Ovary (tissue), 3 donors: ENCODE data around the gene MTSS2.

ENCODE experiments used
- CTCF ChIP-seq, 3 donors: fragments of 450-650 bp in 2 of 3; fragments of 200-600 bp in 1 of 3; IDR thresholded peaks; one replicate each; pipeline versions ENCODE4 v1.5.1 to v1.8.0; 2016 to 2022; ENCODE audit warnings: antibody characterized with exemption in 3 of 3, mild to moderate bottlenecking in 1 of 3
- EP300 ChIP-seq: sonication (generic); formaldehyde crosslinking; IDR thresholded peaks from one replicate; pipeline ENCODE4 v1.6.1; 2017; ENCODE audit warnings: antibody characterized with exemption
- POLR2A ChIP-seq: fragments of 450-650 bp; IDR thresholded peaks from one replicate; pipeline ENCODE4 v1.6.1; 2017; ENCODE audit warnings: antibody characterized with exemption, mild to moderate bottlenecking, moderate library complexity
- donor health status: DM: no; HTN: no; CAD: no.

GRCh38 chr16:70658921-70659320 lies 26.9 kb downstream of the MTSS2 start:
- no peak for TF ChIP-seq CTCF (IDR thresholded peaks at IDR 0.05)
- TF ChIP-seq POLR2A, result no peak
- TF ChIP-seq EP300, result no peak
